Measurements from ENCODE around the gene PRDM16. TPM values are rescaled to one million over a fixed set of nuclear protein-coding genes. Genes with fewer than 3 reads are reported as not detected.

The PRDM16 gene
- total RNA-seq, 4 donors from 2014 or later: 0.08 to 0.19 (median 0.12) TPM

DNA sequence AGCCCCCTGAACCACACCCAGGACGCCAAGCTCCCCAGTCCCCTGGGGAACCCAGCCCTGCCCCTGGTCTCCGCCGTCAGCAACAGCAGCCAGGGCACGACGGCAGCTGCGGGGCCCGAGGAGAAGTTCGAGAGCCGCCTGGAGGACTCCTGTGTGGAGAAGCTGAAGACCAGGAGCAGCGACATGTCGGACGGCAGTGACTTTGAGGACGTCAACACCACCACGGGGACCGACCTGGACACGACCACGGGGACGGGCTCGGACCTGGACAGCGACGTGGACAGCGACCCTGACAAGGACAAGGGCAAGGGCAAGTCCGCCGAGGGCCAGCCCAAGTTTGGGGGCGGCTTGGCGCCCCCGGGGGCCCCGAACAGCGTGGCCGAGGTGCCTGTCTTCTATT is 342.8 kb downstream of the PRDM16 start:
- no peak overlapping the region for H3K27ac ChIP-seq
- H3K27me3 ChIP-seq: peaks cover 0 to 96% (median 0%) of the 10 kb centered on the region in 4 donors
- DNase-seq: no peak
- H3K9me3 ChIP-seq: peaks cover 0 to 10% (median 6%) of the 10 kb centered on the region in 3 donors
- TF ChIP-seq, protein P1, sequence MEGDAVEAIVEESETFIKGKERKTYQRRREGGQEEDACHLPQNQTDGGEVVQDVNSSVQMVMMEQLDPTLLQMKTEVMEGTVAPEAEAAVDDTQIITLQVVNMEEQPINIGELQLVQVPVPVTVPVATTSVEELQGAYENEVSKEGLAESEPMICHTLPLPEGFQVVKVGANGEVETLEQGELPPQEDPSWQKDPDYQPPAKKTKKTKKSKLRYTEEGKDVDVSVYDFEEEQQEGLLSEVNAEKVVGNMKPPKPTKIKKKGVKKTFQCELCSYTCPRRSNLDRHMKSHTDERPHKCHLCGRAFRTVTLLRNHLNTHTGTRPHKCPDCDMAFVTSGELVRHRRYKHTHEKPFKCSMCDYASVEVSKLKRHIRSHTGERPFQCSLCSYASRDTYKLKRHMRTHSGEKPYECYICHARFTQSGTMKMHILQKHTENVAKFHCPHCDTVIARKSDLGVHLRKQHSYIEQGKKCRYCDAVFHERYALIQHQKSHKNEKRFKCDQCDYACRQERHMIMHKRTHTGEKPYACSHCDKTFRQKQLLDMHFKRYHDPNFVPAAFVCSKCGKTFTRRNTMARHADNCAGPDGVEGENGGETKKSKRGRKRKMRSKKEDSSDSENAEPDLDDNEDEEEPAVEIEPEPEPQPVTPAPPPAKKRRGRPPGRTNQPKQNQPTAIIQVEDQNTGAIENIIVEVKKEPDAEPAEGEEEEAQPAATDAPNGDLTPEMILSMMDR (IDR thresholded peaks at IDR 0.05): no peak
- no peak for TF ChIP-seq POLR2A (IDR thresholded peaks at IDR 0.05)
- H3K4me3 ChIP-seq: no peak overlapping the region
- intact Hi-C loops (cut with DNase I): no loop called here
- peaks cover 0 to 5% (median 0%) of the 10 kb centered on the region in 3 donors for H3K4me1 ChIP-seq
- no peaks in the 10 kb centered on the region for H3K36me3 ChIP-seq
- WGBS, 2 donors: 80% methylated on average over 18 of the region's 30 CpGs; no CpG with 5 or more reads in 1 of the 2 donors

DNA sequence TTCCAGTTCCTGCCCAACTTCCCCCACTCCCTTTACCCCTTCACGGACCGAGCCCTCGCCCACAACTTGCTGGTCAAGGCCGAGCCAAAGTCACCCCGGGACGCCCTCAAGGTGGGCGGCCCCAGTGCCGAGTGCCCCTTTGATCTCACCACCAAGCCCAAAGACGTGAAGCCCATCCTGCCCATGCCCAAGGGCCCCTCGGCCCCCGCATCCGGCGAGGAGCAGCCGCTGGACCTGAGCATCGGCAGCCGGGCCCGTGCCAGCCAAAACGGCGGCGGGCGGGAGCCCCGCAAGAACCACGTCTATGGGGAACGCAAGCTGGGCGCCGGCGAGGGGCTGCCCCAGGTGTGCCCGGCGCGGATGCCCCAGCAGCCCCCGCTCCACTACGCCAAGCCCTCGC is 343.4 kb downstream of the PRDM16 start:
- H3K27ac ChIP-seq: no peak overlapping the region
- 60 to 77% methylated on average over 1 to 4 of the region's 33 CpGs for WGBS, 2 donors
- H3K27me3 ChIP-seq: peaks cover 0 to 96% (median 0%) of the 10 kb centered on the region in 4 donors
- H3K4me3 ChIP-seq: no peak overlapping the region
- TF ChIP-seq, protein P1 (IDR thresholded peaks at IDR 0.05): no peak
- no peak for TF ChIP-seq POLR2A (IDR thresholded peaks at IDR 0.05)
- no peaks in the 10 kb centered on the region for H3K36me3 ChIP-seq
- H3K4me1 ChIP-seq: peaks cover 0 to 5% (median 0%) of the 10 kb centered on the region in 3 donors
- no peak for DNase-seq
- intact Hi-C loops (cut with DNase I): no loop called here
- H3K9me3 ChIP-seq: peaks cover 0 to 16% (median 11%) of the 10 kb centered on the region in 3 donors

DNA sequence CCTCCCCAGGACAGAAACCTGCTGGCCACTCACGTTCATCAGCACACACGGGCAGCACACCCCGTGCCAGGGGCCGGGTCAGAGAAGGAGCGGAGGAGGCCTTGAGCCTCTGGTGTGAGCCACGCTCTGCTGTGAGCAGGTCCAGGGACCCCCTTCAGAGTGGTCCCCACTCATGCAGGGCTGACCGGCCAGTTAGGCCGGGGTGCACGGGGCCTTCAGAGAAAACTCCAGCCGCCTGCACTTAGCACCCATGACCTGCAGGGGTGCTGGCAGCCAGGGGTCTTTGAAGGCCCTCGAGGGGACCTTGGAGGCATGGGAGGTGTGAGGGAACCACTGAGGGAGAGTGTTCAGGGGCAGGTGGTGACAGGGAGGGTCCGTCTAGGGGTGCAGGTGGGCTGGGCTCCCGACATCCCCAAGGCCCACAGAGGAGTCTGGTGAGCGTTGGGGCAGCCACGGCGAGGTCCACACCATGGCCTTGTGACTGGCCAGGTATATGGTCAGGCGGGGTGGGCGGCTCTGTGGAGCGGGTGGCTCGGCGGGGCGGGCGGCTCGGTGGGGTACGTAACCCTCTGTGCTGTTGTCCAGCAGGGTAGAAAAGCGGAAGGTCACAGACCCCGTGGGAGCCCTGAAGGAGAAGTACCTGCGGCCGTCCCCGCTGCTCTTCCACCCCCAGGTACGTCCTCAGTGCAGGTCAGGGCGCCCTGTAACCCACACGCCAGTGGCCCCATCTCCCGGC is 345.1 kb downstream of the PRDM16 start:
- Histone ChIP-seq H3K36me3 (no peaks in the 10 kb centered on the region), H3K27me3 (peaks cover 0 to 96% (median 0%) of the 10 kb centered on the region in 4 donors), H3K9me3 (peaks cover 0 to 20% (median 13%) of the 10 kb centered on the region in 3 donors), H3K27ac (no peak overlapping the region), H3K4me1 (peaks cover 0 to 11% (median 0%) of the 10 kb centered on the region in 3 donors), H3K4me3 (no peak overlapping the region)
- TF ChIP-seq POLR2A (IDR thresholded peaks at IDR 0.05): no peak
- TF ChIP-seq, protein P1 (IDR thresholded peaks at IDR 0.05): no peak
- WGBS, 2 donors: 60 to 79% methylated on average over 5 to 8 of the region's 34 CpGs
- no peak for DNase-seq
- intact Hi-C loops (cut with DNase I): no loop called here

DNA sequence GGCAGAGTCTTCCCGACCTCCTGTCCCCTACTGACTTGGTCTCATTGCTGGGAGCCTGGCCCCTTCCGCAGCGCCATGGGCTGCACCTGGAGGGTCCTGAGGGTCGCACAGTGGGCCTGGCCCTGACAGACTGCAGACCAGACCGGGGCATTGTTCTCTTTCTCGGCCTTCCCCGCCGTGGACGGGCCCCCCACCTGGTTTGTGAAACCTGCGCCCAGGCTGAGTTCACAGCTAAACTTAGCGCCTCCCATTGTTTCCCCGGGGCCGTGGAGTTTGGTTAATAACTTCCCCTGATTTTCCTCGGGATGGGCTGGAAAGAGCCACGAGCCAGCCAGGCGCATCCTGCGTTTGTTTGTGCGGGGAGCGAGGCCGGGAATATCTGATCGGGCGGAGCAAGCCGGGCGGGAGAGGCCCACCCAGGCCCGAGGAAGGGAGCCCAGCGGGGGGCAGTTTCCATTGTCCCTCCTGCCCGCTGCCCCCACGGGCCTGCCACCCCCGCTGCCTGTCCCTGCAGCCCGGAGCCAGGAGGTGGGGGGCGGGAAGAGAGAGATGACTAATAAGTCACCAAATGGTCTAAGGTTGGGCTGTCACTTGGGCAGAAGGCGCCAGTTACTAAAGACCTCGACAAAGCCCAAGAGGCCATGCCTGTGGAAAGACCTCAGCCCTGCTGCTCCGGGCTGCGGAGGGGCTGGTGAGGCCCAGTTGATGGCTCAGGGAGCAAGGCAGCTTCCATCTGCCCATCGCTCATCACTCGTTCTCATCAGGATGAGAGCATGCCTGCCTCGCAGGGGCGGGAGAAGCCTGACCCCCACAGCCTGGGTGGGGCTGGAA is 346.5 kb downstream of the PRDM16 start:
- H3K36me3 ChIP-seq: no peaks in the 10 kb centered on the region
- DNase-seq: no peak
- H3K27me3 ChIP-seq: peaks cover 0 to 100% (median 0%) of the 10 kb centered on the region in 4 donors
- peak overlapping the region in 1 of 4 donors; percentile 34 for H3K27ac ChIP-seq
- intact Hi-C loops (cut with DNase I): no loop called here
- TF ChIP-seq, protein P1 (IDR thresholded peaks at IDR 0.05): no peak
- no peak for TF ChIP-seq POLR2A (IDR thresholded peaks at IDR 0.05)
- no peak overlapping the region for H3K4me3 ChIP-seq
- peaks cover 3 to 19% (median 7%) of the 10 kb centered on the region in 3 donors for H3K4me1 ChIP-seq
- WGBS, 2 donors: 38 to 64% methylated on average over 7 to 11 of the region's 39 CpGs
- peaks cover 0 to 20% (median 13%) of the 10 kb centered on the region in 3 donors for H3K9me3 ChIP-seq
